ENCODE results near the gene POLE. TPM values are rescaled to one million over a fixed set of nuclear protein-coding genes. Genes with fewer than 3 reads are reported as not detected.

POLE gene
- total RNA-seq, 4 donors from 2014 or later, result 7.2 to 63.8 (median 23.3) TPM

GRCh38 chr12:132659146-132659545 lies 28.0 kb downstream of the POLE start:
- Histone ChIP-seq H3K27me3 (no peaks in the 10 kb centered on the region), H3K4me3 (no peak overlapping the region), H3K9me3 (no peaks in the 10 kb centered on the region), H3K27ac (no peak overlapping the region), H3K36me3 (peaks cover 0 to 100% of the 10 kb centered on the region in 2 donors), H3K4me1 (no peaks in the 10 kb centered on the region)
- ATAC-seq, result no peak
- TF ChIP-seq POLR2AphosphoS5 (IDR thresholded peaks at IDR 0.05), result no peak
- WGBS, 2 donors (ENCODE audit: low coverage in 1 of 2), result no CpG with 5 or more reads among the region's 16 CpGs

DNA sequence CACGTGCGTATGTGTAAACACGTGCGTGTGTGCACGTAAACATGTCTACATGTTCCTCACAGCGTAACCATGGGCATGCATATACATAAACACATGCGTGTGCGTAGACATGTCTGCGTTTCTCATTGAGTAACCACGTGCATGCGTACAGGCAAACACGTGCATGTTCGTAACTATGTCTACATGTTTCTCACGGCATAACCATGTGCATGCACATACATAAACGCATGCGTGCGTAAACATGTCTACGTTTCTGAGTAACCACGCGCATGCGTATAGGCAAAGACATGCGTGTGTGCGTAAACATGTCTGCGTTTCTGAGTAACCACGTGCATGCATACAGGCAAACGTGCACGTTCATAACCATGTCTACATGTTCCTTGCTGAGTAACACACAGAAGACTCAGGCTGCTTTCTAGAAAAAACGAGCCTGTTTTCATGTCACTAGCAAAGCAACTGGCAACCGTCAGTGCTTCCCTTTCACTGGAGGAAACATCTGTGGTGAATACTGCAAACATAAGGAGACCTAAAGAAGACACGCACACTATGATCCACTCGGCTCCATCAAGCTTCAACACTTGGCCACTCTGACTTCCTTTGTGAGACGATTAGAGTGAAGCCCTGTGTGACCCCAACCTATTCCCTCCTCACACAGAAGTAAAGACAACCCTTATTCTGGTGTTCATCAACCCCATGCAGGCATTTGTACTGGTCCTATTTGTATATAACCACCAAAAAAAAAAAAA lies 28.8 kb downstream of the POLE start:
- no peak for ATAC-seq
- Histone ChIP-seq H3K36me3 (peaks cover 0 to 100% of the 10 kb centered on the region in 2 donors), H3K27me3 (no peaks in the 10 kb centered on the region), H3K9me3 (no peaks in the 10 kb centered on the region), H3K27ac (no peak overlapping the region), H3K4me1 (no peaks in the 10 kb centered on the region), H3K4me3 (no peak overlapping the region)
- 87 to 95% methylated on average over 20 to 31 of the region's 32 CpGs for WGBS, 2 donors (ENCODE audit: low coverage in 1 of 2)
- no peak for TF ChIP-seq POLR2A (IDR thresholded peaks at IDR 0.05)
- TF ChIP-seq CTCF (IDR thresholded peaks at IDR 0.05), result no peak
- TF ChIP-seq EP300 (IDR thresholded peaks at IDR 0.05), result no peak
- no peak for TF ChIP-seq POLR2AphosphoS5 (IDR thresholded peaks at IDR 0.05)

DNA sequence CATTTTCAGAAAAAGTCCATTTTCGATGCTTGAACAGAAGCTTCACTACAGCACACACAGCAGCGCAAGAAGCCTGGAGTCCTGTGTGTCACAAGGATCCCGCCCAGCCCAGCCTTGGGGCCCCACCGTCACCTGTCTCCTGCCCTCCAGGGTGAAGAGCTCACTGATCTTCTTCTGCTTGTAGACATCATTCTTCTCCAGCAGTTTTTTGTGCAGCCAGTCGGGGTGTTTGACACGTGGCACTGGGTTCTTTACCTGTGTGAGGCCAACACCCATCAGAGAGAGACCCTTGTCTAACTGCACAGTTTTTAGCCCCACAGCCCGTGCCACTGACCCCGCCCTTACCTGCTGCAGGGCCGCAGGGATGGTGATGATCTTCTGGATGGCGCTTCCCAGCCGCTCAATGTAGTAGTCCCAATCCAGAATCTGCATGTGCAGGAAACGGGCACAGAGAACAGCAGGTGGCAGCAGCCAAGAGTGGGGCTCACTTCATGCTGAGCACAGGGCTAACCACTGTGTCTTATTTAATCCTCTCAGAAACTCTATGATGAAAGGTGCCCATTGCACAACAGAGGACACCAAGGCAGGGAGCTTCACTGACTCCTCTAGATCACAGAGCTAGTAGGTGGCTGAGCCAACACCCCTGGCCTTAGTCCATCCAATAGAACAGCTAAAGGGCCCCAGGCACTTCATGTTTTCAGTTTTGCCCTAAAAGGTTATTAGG lies 30.0 kb downstream of the POLE start:
- no peaks in the 10 kb centered on the region for H3K27me3 ChIP-seq
- ATAC-seq, result no peak
- no peaks in the 10 kb centered on the region for H3K4me1 ChIP-seq
- no peak overlapping the region for H3K27ac ChIP-seq
- WGBS, 2 donors (ENCODE audit: low coverage in 1 of 2), result 87 to 100% methylated on average over 4 to 8 of the region's 12 CpGs
- H3K9me3 ChIP-seq, result no peaks in the 10 kb centered on the region
- no peak for TF ChIP-seq POLR2A (IDR thresholded peaks at IDR 0.05)
- no peak for TF ChIP-seq POLR2AphosphoS5 (IDR thresholded peaks at IDR 0.05)
- TF ChIP-seq CTCF (IDR thresholded peaks at IDR 0.05), result no peak
- TF ChIP-seq EP300 (IDR thresholded peaks at IDR 0.05), result no peak
- H3K4me3 ChIP-seq, result no peak overlapping the region
- peaks cover 0 to 100% of the 10 kb centered on the region in 2 donors for H3K36me3 ChIP-seq

GRCh38 chr12:132653567-132654290 lies 33.4 kb downstream of the POLE start:
- Histone ChIP-seq H3K27me3 (no peaks in the 10 kb centered on the region), H3K4me3 (no peak overlapping the region), H3K27ac (no peak overlapping the region), H3K9me3 (no peaks in the 10 kb centered on the region), H3K36me3 (peaks cover 0 to 95% of the 10 kb centered on the region in 2 donors), H3K4me1 (no peaks in the 10 kb centered on the region)
- ATAC-seq, result no peak
- TF ChIP-seq POLR2A (IDR thresholded peaks at IDR 0.05), result no peak
- no peak for TF ChIP-seq POLR2AphosphoS5 (IDR thresholded peaks at IDR 0.05)
- TF ChIP-seq EP300 (IDR thresholded peaks at IDR 0.05), result no peak
- no peak for TF ChIP-seq CTCF (IDR thresholded peaks at IDR 0.05)
- 82 to 95% methylated on average over 6 of the region's 7 CpGs for WGBS, 2 donors (ENCODE audit: low coverage in 1 of 2)

DNA sequence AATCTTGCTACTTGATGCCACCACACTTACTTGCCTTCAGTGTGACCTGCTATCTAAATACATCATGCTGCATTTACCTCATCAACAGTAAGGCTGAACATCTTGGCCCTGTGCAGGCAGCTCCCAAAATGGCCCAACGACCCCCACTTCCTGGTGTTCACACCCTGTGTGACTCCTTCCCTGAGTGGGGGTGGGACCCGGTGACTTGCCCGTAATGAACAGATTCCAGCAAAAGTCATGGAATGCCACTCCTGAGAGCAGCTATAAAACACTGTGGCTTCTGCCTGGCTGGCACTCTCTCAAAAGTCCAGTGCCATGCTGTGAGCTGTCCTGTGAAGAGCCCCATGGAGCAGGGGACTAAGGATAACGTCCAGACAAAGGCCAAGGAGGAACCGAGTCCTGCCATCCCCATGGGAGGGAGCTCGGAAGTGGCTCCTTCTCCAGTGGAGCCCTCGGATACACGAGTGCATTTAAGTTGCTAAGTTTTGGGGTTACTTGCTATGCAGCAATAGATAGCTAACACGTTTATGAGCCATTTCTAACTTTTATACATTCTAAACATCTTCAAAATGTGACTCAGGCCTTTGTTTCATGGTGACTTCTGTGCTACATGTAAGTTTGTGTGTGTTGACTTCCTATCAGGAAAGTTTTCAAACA lies 35.6 kb downstream of the POLE start:
- Histone ChIP-seq H3K36me3 (peaks cover 0 to 95% of the 10 kb centered on the region in 2 donors), H3K27ac (no peak overlapping the region)

More for the DNA sequence above, 35.6 kb downstream of the POLE start:
- TF ChIP-seq CTCF (IDR thresholded peaks at IDR 0.05) (no peak), EP300 (IDR thresholded peaks at IDR 0.05) (no peak), POLR2AphosphoS5 (IDR thresholded peaks at IDR 0.05) (no peak), POLR2A (IDR thresholded peaks at IDR 0.05) (no peak)
- no peak overlapping the region for H3K4me3 ChIP-seq
- H3K27me3 ChIP-seq, result no peaks in the 10 kb centered on the region
- ATAC-seq, result no peak
- H3K4me1 ChIP-seq, result no peaks in the 10 kb centered on the region
- 61 to 70% methylated on average over 4 to 5 of the region's 9 CpGs for WGBS, 2 donors (ENCODE audit: low coverage in 1 of 2)
- H3K9me3 ChIP-seq, result no peaks in the 10 kb centered on the region

Data from gastroesophageal sphincter (tissue), 4 donors.